GM21367 (cell line): ENCODE measurements around the gene ADAM19.

ENCODE experiments used
- ATAC-seq: cut with Tn5 transposase; IDR thresholded peaks from one replicate; pipeline ENCODE4 v1.9.1; 2021; ENCODE audit not compliant: unreplicated experiment

ADAM19 gene

DNA sequence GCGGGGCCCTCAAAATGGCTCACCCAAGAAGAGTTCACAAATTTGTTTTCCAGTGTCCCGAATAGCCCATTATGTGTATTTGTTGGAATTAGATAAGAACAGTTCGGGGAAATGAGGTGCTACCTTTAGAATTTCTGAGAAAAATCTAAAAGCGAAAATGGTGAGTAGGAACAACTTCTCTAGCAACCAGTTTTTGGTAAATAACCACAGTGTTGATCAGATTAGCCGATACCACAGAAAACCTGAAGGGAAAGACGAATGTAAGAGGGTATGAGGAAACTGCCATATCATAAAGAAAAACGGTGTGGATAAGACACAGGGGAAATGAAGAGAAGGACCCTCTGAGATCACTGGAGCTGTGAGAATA, 31.0 kb downstream of the ADAM19 start:
- ATAC-seq: no peak

DNA sequence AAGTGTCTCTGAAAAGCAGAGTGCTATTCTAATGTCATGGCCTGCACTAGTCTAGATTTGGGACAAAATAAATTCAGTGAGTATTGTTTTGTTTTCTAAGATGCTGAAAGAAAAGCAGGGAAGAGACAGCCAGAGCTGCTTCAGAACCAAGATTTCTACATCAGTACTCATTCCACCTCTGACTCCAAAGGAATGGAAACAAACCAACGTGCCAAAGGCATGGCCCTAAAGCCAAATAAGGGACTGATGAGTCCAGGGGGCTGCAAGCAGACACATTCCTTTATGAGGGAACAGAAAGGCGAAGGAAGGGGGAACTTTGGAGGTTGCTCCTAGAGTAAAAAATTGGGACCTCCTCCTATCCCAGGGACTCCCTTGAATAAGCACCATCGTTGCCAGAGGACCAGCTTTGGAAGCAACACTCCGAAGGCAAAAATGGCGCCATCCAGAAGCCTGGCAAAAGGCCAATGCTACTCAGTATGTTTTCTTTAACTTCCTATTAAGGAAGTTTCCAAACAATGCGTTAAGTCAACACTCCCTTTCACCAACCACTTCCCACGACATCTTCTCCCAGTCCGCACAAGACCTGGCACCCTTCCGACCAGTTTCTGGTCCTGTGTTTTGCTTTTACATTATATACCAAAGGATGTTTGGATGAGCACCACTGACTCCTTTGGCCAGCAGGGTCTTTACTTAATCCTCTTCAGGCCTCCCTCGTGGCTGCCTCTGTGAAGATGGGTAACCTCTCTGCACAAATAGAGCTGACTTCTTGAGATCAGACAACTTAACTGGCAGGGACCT, 31.6 kb downstream of the ADAM19 start:
- ATAC-seq: no peak

DNA sequence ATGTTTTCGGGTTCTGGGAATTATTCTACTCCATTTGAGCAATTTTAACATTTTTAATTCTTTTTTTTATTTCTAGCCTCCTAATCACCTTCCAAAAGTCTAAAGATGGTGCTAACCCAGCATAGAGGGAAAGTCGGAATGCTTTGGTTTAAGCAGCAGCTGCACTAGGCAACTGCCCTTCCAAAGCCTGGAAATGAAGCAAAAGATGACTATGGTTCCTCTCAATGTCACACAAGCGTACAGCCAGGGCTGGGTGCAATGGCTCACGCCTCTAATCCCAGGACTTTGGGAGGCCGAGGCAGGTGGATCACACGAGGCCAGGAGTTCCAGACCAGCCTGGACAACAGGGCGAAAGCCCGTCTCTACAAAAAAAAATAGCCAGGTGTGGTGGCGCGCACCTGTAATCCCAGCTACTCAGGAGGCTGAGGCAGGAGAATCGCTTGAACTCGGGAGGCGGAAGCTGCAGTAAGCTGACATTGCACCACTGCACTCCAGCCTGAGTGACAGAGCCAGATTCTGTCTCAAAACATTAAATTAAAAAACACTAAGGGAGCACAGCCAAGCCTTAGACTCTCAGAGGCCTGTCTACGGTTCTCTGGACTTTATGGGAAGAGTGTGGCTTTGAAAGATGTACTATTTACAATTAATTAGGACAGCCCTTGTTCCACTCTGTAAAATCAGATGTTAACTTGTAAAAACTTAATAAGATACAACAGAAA, 33.1 kb downstream of the ADAM19 start:
- ATAC-seq: no peak

DNA sequence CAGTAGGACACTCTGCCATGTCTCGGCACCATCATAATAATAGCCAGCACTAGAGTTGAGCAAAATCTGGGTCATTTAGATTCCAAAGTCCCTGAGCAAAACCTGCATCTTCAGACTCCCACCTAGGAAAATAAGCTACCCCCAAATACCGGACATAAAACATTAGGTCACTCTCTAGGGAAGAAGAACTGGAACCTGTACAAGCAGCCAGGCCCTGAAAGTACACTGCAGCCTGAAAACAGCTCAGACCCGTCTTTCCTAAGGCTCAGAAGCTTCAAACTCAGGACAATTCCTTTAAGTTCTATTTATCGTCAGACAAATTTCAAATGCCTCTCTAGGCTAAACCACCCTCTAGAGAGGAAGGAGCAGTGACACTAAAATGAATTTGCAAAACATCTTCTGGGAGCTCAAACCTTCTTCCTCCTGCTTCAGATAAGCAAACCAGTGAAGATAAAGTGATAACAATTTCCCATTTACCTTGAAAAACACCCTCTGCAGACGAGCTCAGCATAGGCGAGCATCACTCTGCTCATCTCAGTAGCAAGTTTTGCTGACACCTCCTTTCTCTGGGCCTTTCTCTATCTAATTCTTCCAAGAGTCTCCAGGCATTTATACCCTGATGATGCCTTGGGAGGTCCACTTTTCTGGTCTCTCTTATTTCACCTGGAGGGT, 34.0 kb downstream of the ADAM19 start:
- no peak for ATAC-seq

DNA sequence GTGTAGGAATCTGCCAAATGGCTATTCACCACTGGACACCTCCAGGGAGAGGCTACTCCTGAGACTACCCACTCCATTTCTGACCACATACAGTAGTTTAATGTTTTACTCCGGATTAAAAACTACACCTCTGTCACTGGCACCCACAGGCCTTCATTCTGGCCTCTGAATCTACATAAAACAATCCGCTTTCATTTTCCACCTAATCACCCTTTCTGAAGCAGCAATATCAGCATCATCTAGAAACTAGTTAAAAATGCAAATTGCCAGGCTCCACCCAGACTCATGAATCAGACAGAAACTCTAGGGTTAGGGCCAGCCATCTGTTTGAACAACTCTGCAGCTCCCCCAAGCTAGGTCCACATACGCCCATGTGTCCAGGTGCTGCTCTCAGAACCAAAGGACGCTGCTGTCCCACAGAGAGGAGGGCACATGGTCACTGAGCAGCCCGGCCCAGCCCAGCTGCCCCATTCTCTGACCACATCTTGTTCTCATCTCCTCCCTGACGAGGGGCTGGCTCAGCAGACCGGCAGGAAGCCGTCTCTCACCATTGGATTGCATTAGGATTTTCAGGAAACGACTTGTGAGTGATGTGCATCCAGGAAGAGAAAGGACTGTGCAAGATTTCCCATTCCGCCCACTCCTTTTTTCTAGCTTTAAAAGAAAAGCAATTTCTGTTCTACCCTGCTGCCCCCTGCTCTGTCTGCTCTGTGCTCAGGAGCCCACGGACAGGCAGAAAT, 34.7 kb downstream of the ADAM19 start:
- peak; percentile 93 for ATAC-seq

DNA sequence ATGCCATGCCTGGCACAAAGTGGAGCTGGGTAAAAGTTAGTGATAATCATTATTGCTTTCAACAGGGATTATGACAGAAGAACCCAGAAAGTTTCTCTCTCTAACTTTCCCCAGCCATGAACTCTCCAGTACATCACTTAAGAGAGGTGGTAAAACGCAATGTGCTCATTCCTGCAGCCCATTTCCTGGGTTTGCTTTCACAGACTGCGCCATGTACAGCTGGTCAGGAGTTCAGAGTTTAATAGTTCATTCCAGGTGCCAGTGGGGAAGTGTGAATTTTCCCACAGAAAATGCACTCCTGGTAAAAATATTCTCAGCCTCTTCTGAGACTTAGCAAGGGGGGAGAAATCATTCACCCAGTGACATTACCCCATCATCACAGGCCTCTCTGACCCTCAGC, 35.5 kb downstream of the ADAM19 start:
- no peak for ATAC-seq

DNA sequence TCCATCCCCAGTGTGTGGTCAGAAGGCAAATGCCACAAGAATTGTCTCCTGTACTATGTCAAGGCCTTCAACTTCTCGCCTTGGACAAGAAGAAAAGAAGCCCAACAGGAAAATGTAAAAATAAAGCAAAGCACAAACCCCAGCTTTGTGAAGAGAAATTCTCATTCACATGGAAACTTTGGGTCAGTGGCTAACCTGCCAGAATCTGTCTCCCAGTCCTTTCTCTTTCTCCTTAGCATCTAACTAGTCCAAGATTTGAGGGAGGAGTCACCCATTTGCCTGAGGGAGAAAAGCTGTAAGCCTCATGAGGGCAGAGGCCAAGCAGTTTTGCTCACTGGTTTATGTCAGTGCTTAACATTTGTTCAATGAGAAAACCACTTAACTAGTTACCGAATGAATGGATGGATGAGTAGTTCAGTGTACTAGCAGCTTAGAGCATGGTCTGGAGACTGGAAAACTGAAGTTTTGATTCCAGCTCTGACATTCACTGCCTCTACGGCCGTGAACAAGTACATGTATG, 36.0 kb downstream of the ADAM19 start:
- ATAC-seq: no peak

DNA sequence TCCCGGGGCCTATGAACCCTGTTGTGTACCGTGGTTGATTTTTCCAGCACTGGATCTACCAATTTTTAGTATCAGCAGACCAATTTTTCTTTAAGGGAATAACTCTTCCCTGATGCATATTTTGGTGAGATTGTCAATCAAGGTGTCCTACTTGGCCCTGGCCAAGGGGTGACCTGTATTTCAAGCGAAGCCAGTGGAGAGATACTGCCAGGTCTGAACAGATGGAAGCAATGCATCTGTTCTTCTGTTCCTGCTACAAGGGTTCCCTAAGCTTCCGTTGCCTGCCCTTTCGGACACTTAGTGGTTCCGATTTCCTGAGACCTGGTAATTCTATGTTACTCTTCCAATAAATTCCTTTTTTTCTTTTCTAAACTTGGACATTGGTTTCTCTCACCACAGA, 37.3 kb downstream of the ADAM19 start:
- ATAC-seq: no peak

DNA sequence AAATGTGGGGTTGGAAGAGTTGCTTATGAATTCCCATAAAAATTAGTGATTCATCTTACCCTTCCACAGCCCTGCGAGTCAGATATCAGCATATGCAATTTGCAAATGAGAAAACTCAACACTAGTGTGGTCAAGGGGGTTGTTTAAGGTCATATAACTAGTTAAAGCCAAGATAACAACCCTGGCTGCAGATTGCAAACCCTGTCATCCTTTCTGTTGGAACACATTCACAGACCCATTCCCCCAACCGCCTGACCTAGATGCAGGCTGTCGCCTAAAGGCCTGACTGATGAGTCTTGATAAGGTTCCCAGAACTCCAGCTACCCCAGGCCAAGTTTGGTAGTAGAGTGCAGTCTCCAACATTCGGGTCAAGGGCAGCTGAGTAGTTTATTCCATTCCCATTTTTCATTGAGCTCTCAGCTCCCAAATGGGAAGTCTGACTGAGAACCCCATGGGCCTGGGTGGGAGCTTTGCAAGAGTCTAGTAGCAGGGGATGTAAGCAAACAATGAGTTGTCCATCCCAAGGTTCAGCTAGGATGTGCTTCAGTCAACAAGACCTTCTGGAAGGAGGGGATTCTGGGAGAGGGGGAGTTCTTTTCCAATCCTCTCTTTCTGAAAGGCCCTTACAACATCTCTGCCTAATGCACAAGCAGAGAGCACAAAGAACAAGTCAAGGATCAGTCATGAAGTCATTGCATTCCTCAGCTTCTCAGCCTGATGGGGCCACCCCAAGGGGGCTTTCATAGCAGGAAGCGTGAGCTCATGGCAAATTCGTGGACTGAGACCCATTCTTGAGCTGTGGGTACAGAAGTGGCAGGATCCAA, 40.3 kb downstream of the ADAM19 start:
- ATAC-seq: no peak

DNA sequence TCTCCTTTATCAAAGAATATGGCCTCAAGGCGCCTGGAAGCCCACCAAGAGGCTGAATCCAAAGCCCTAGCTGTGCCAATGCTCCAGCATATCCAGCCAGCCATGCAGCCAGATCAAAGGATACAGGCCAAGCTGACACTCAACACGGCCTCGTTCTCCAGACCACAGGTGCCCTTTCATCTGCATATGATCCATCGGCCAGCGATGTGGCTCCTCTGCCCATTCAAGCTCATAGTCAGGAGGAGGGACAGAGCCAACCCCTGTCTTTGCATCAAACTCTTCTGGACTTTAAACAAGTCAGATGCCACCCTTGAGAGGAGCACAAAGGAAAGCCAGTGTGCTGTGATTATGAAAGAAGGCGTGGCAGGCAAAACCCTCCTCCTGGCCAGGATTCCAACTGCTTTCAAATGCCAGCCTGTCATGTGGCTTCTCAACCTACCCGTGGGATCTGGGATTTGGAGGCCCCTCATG, 42.5 kb downstream of the ADAM19 start:
- ATAC-seq: no peak

DNA sequence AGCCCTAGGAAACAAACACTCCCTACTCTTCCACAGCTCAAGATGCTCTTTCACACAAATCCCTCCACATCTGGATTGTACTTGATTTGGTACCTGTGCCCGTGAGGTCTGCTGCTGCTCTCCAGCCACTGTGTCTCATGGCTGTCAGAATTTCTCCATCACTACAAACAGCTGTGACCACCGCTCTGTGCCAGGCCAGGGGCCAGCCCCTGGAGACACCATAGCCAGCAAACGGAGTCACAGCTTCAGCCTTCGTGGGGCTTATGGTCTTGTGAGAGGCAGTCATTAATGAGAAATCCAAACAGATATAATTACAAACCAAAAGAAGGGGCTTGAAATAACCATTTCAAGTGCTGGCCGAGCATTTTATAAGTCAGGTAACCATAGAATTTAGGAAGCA, 43.6 kb downstream of the ADAM19 start:
- ATAC-seq: no peak

DNA sequence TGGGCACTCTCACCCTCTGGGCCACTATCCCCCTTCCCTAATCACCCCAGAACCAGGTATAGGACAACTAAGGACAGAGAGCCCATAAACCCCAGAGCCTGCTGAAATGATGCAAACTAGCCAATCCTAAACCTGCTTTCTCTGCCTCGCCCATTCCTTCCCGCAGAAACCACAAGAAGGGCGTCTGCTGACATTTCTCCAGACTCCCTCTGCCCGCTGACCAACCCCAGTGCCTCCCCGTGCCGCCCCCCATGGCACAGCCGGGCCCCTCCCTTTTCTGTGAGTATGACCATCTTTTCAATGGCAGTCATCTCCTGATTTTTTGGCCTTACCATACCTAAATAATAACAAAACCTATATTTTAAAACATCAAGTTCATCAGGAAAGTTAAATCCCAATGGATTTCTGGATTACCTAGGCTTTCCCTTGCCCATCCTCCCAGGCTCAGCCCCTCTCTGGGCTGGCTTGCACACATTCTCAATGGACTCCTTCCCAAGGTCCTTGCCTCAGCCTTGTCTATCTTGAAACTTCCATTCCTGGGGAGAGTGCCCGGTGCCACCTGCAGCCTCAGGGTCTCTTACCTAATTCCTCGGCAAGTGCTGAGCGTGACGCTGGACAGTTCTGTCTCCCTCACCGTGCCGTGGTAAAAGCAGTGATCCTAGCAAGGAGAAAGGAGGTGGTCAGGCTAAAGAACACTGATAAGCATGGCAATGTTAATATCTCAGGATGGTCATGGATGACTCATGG, 45.2 kb downstream of the ADAM19 start:
- ATAC-seq: no peak

DNA sequence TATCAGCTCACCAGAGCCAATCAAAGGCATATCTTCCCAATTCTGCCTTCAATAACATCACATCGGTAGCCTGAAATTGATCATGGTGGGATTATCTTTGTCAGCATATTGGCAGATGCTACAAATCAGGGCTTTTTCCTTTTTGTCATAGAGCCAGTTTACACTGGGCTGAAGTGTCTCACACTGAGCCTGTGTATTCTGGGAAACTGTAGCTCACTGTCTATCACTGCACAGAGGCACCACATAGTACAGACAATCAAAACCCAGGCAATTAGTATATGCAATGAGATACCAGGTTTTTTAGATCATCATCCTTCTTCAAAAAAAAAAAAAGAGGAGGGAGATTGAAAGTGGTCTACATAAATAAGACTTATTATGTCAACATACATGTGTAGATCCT, 46.6 kb downstream of the ADAM19 start:
- no peak for ATAC-seq

DNA sequence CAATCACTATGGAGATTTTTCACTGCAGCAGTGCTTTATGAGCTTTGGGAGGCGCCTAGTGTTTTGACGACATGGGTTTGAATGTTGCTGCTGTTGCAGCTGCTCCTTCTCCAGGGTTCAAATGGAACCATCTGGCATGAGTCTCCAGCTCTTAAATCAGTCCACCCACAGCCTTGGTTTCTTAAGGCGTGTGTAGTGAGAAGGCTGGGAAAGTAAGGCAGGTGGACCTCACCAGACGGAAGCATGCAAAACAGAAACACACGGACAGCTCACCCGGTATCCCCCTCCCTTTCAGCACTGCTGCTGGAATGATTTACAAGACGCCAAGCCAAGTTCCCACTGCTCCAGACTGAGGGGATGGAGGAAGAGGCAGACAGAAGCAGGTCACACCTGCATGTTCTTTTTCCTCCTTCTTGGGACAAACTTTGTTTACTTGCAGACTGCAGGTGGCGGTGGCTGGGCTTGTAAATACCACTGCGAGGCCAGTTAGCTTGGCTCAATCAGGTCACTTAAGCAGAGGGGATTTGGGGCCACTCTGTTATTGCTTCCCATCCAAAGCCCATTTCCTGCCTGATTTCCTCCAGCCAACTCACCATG, 47.4 kb downstream of the ADAM19 start:
- no peak for ATAC-seq

DNA sequence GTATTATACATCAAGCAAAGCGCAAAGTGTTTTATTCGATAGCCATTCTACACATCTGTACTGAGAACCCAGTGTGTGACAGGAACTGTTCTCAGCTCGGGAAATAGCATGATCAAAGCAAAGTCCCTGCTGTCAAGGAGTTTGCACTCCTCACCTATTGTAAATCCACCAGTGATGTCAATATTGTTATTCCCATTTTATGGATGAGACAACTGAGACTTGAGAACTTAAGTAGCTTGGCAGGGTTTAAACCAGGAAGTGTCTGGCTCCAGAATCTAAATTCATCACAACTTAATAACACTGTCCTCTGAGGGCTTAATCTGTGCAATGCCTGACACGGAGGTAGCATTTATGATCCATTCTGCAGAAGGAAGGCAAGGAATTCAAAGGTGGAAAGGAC, 50.7 kb downstream of the ADAM19 start:
- no peak for ATAC-seq

DNA sequence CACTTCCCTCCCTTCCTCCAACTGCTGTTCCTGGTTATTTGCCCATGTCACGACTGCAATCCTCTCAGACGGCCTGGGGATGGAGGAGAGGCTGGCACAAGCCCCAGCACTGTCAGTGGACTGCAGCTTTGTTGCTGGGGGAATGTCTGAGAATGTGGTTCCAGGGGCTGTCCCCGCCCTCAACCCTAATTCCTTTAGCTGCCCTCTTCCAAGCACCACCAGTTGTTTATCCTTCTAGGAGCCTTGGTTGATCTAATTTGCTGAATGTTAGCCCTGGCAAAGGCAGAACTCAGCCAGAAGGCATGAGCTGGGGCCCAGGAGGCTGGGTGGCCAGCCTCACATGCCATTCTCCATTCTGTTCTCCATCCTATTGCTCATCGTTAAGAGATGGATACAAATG, 51.6 kb downstream of the ADAM19 start:
- ATAC-seq: no peak

DNA sequence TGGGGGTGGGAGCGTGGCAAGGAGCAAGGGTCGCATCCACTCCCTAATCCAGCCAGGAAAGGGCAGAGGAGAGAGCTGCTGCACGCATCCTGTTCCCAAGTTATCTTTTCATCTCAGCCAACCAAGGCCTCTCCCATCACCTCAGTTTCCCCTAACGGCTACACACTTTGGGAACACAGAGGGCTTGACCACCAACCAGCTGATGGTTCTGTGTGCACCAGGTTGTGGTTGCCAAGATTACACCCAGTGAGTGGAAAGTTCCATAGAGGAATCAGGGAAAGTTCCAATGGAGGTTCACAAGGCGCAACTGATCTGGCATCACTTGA, 53.9 kb downstream of the ADAM19 start:
- no peak for ATAC-seq

DNA sequence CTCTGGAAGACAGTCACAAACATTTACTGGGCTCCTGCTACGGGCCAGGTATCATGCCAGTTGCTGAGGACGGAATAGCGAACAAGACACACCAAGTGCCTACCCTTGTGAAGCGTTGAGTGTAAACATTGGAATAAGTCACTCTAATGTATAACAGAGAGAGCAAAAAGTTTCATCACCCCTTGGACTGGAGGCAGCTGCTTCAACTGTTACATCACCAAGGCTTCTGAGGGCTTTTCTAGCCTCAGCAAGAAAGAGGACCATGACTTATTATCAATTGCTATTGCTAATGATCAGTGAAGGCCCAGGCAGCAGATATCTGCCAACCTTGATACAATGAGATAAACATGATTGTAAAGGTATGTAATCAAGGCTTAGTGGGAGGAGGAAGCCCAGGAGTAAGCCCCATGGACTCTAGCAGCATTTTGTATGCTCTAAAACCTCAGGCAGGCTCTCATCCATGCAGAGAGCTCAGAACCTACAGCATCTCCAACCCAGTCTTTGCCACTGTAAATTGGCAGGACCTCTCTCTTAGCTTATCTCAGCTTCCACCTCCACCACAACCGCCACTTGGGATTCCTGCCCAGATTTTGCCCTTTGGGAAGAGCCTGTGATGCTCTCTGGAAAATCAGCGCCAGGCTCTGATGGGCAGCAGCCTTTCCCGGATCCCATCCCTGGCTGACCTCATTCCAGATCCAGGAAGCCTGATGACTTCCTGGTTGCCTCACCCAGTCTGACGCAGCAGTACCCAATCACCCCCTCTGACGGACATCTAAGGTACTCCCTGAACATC, 54.5 kb downstream of the ADAM19 start:
- ATAC-seq: no peak
